ENCODE data around the gene SSBP4.

Gene SSBP4

GRCh38 chr19:18468517-18468916 lies 49.3 kb downstream of the SSBP4 start:
- DNase-seq (ENCODE audit: low spot score) = no peak

DNA sequence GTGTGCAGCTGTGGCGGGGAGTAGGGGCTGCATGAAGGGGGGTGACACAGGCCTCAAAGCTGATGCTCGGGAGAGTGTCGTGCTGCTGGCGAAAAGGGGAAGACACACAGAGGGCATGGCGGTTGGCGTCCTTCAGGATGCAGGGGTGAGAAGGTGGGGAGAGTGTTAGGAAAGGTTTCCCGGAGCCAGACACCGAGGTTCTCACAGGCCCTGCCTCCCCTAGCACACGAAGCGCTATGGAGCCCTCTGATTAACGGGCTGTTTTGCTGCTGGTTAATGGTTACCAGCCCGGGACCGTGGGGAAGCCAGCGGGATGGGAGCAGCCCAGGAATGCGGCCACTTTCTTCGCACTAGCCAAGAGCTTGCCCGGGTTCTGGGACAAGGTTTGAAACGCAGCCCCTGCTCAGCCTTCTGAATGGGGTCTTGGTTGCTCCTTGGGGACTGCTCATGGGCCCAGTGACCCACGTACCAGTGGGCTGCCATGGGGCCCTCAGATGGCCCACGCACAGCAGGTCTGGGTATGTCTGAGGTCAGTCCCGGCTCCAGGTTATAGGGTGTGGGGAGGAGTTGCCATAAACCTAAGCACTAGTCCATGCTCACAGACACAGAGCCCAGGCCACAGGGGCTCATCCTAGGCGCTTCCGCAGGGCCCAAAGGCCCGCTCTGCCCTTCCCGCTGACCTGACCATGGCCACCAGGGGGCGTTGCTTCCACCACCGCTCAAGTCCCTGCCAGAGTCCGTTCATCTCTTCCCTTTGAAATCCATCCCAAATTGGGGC lies 50.1 kb downstream of the SSBP4 start:
- peak; percentile 73 for DNase-seq (ENCODE audit: low spot score)

GRCh38 chr19:18470787-18471186 lies 51.6 kb downstream of the SSBP4 start:
- no peak for DNase-seq (ENCODE audit: low spot score)

GRCh38 chr19:18473003-18473705 lies 54.0 kb downstream of the SSBP4 start:
- no peak for DNase-seq (ENCODE audit: low spot score)

- no peak for DNase-seq (ENCODE audit: low spot score)
These were observed 54.5 kb downstream of the SSBP4 start for GRCh38 chr19:18473706-18474087.

DNA sequence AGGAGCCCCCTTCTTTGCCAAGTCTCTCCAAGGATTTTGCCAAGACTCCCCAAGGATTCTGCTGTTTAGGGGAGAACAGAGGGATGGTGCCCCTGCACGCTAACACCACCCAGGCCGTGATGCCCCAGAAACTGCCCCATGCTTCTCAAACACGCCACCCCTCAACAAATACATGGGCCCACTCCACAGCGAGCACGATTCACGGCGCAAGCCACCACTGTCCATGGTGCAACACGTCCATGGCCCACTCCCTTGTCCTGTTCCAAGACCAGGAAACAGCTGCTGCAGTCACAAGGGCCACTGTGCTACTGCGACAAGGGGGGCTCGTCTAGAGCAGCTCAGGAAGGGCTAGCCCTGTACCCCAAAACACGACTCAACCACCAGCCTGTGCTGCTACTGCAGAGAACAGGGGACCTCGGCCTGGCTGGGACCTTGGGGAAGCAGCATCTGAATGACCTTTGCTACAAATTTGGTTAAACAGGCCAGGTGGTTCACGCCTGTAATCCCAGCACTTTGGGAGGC lies 55.2 kb downstream of the SSBP4 start:
- DNase-seq (ENCODE audit: low spot score) = no peak

DNA sequence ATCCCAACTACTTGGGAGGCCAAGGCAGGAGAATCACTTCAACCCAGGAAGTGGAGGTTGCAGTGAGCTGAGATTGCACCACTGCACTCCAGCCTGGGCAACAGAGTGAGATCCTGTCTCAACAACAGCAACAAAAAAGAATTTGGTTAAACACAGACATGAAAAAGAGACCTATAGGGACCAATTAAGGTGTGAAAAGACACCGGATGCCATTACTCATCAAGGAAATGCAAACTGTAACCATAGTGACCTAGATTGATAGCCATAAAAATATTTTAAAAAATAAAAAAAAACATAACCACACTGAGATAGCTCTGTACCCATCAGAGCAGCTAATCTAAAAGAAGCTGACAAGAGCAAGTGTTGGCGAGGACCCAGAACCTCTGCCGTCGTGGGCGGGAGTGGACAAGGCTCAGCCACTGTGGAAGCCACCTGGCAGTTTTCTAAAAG lies 55.8 kb downstream of the SSBP4 start:
- no peak for DNase-seq (ENCODE audit: low spot score)

DNA sequence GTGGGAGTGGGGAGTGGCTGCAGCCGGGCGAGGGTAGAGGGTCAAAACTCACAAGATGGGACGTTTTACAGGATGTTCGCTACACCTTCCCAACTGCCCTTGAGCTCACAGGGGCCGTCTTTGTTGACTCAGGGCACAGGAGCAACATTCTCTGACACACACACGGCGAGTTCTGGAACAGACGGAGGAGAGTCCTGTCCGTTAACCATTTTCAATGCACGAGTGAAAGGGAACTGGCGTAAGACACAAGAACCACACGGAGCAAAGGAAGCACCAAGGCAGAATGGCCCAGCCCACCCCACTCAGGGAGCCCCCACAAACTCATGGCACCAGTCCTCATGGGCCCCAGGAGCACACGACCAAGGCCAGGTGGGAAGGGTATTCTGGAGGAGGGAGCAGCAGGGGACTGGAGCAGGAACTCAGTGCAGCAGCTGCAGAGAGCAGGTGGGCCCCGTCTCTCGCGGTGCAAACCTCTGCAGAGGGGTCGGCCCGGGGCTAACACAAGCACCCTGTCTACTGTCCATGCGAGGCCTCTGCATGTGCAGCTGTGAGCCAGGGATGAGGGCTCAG lies 56.6 kb downstream of the SSBP4 start:
- no peak for DNase-seq (ENCODE audit: low spot score)

- DNase-seq (ENCODE audit: low spot score) = no peak
These were observed 57.4 kb downstream of the SSBP4 start for GRCh38 chr19:18476507-18477041.

- DNase-seq (ENCODE audit: low spot score) = no peak
These were observed 58.0 kb downstream of the SSBP4 start for GRCh38 chr19:18477042-18477779.

- no peak for DNase-seq (ENCODE audit: low spot score)
These were observed 58.8 kb downstream of the SSBP4 start for GRCh38 chr19:18477974-18478373.

DNA sequence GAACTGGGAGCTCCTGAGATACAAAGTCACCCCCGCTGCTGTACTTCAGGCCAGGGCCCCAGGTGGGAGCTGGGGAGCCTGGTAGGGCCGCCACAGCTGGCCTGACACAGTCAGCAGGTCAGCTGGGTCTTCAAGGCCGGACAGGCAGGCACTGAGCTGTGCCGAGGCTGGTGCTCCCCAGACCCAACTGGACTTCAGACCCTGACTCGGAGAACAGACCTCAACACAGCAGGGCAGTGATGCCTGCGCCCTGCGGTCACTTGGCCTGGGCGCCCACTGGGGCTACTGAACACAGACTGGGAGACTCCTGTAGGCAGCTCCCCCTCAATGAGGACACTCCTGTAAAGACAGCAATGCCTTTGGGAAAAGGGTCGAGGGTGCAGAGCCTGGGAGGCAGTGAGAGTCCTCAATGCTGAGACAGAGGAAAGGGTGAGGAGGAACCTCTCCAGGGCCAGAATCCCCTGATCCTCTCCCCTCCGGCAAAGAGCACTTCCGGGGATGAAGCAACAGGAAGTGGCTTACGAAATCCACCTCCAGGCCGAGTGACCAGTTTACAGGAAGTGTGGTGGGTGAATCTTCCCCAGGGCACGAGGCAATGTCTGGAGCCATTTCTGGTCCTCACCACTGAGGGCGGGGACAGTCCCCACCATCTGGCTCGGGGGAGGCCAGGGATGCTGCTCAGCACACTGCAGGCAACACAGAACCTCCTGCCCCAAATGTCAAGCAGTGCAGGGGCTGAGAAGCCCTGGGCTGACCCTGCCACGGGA lies 59.5 kb downstream of the SSBP4 start:
- DNase-seq (ENCODE audit: low spot score) = peak; percentile 77

DNA sequence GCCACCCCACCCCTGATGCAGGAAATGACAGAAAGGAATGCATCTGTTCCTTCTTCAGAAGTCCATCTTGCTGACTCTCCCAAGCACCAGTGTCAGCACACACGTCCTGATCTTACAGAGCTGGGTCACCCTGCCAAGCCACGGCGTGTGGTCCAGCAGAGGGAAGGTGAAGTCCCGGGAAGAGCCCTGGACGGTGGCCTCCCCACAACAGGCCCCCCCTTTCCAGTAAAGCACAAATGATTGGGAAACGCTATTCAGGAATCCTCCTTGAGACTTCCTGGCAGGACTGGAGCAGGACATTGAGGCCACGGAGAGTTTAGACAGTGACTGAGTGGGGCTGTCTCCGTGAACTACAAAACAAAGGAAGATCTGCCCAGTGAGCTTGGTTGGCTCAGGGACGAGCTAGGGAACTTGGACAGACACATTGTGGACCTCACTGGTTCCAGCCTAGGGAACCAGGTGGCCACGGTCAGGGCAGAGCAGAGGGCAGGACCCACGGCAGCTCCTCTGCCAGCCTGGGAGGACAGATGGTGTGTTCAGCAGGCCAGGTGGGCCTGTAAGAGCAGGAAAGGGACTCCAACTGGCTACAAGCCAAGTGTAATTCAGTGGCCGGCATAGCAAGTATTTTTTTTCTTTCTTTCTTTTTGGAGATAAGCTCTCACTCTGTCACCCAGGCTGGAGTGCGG lies 61.0 kb downstream of the SSBP4 start:
- DNase-seq (ENCODE audit: low spot score) = no peak

DNA sequence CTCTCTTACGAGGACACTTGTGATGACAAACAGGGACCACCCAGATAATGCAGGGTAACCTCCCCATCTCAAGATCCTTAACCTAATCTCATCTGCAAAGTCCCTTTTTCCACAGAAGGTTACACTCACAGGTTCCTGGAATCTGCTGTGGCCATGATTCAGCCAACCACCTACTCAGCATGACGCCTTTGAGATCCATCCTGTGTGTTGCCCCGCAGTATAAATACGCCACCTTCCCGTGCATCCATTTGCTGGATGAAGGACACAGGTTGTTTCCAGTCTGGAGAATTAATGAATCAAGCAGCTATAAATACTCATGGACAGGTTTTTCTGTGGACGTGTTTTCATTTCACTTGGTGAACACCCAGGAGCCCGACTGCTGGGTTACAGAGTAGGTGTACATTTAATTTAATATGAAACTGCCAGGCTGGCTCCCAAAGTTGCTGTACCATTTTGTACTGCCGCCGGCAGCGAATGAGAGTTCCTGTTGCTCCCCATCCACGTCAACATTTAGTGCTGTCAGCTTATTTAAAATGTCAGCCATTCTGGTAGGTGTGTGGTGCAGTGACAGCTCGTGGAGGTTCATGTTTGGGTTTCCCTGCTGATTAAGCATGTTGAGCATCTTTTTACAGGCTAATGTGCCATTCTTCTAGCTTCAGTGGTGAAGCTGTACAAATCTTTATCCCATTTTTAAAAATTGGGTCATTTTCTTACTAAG lies 62.5 kb downstream of the SSBP4 start:
- no peak for DNase-seq (ENCODE audit: low spot score)

DNA sequence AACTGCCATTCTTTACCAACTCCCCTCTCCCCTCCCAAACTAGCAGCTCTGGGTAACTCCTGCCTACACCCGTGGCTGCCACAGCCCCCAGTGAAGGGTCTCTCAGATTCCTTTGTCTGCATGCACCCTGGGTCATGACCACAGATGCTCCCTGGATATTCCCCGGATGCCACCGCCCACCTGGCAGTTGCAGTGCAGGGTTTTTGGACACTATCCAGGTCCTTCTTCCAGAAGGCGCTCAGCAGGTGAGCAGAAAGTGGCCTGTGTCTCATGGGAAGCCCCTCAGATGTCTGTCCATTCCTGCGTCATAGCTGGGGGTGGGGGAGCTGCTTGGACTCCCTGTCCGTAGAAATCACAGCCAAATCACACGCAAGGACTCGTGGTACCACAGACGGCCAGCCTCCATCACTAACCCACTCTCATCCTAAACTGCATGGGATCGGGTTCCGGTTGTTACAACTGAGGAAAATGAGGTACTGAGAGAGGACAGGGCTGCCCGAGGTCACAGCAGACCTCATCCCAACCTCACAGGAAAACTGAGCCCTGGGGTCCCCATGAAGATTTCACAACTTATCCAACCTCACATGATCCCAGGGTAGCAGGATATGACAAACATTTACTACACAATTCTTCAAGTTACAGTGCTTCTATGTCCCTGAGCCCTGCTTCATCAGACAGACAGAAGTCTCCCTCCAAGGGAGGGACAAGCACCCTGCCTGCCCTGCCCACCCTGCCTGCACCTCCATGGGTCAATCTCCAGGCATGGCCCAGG lies 64.1 kb downstream of the SSBP4 start:
- DNase-seq (ENCODE audit: low spot score) = no peak

Data from HuH-7 (cell line).